Left lung (tissue), 10 donors: ENCODE results near the gene SMCHD1. TPM values are rescaled to one million over a fixed set of nuclear protein-coding genes. Genes with fewer than 3 reads are reported as not detected.
"Not testable (repeated sequence)": the region's sequence is repeated elsewhere in the genome, so short reads cannot be mapped to it uniquely, and the experiment has no call there.

Source experiments
- ATAC-seq: fragments of 200-7000 bp; cut with Tn5 transposase; one replicate; pipeline ENCODE4 v1.9.1; 2020; ENCODE audit warnings: moderate library complexity
- DNase-seq, 4 donors: peaks; one replicate each; pipeline ENCODE4 v3.0.0-alpha.2; 2013 to 2020
- H3K27ac ChIP-seq, 2 donors: fragments of 200-600 bp; sonication (generic) in 1 of 2; one replicate each; pipeline versions ENCODE4 v1.5.0 to v1.8.0; 2020 to 2021
- H3K27me3 ChIP-seq, 2 donors: fragments of 200-600 bp; sonication (generic) in 1 of 2; one replicate each; pipeline versions ENCODE4 v1.5.0 to v1.8.0; 2020 to 2021
- H3K36me3 ChIP-seq, 2 donors: fragments of 200-600 bp; sonication (generic) in 1 of 2; one replicate each; pipeline versions ENCODE4 v1.5.0 to v1.8.0; 2020 to 2021
- H3K4me1 ChIP-seq, 2 donors: fragments of 200-600 bp; one replicate each; pipeline ENCODE4 v1.8.0; 2021
- H3K4me3 ChIP-seq, 2 donors: fragments of 200-600 bp; sonication (generic) in 1 of 2; one replicate each; pipeline versions ENCODE4 v1.5.0 to v1.8.0; 2020 to 2021; ENCODE audit warnings: mild to moderate bottlenecking in 1 of 2
- H3K9me3 ChIP-seq, 2 donors: fragments of 200-600 bp; sonication (generic) in 1 of 2; one replicate each; pipeline versions ENCODE4 v1.5.0 to v1.8.0; 2020 to 2021
- CTCF ChIP-seq, 2 donors: fragments of 200-600 bp; sonication (generic) in 1 of 2; IDR thresholded peaks; one replicate each; pipeline versions ENCODE4 v1.5.0 to v1.8.0; 2021; ENCODE audit warnings: antibody characterized with exemption in 2 of 2
- intact Hi-C, 2 donors: fragments of 100-400 bp; cut with DNase I; formaldehyde crosslinking; loops; one replicate each; pipeline versions ENCODE4 v1.11.2 to v1.14.2; 2022
- polyA plus RNA-seq, 6 donors: library from polyadenylated mRNA; unstranded; fragments of 120-200 nt; gene quantifications; one replicate each; pipeline ENCODE4 v1.2.1, GENCODE V29; 2013; ENCODE audit not compliant: insufficient read length in 6 of 6
- total RNA-seq, 2 donors: library from RNA; stranded (reverse); fragmentation: NEBNext Ultra II Directional; extraction: Animal tissue kit (Norgen Biotek cat#: 25700); gene quantifications; one replicate each; pipeline ENCODE4 v1.2.1, GENCODE V29; 2021
- donor health status: DM: no; HTN: yes; CAD: no.
- donor health status: DM: no; HTN: no; CAD: no.

SMCHD1 gene
- total and polyA plus RNA-seq, 8 donors, result 42.3 to 83.1 (median 72.2) TPM

- H3K9me3 ChIP-seq, result no peaks in the 10 kb centered on the region
- peaks cover 34 to 60% of the 10 kb centered on the region in 2 donors for H3K27me3 ChIP-seq
- intact Hi-C loops, result no loop called here
- peaks cover 5 to 54% of the 10 kb centered on the region in 2 donors for H3K4me1 ChIP-seq
- peak; percentile 37 for ATAC-seq
- TF ChIP-seq CTCF (IDR thresholded peaks at IDR 0.05), result no peak
- peak overlapping the region; percentile 70 to 91 for H3K27ac ChIP-seq
- peak overlapping the region; percentile 30 to 73 for H3K4me3 ChIP-seq
- DNase-seq, result peak; percentile 17 to 88 (median 36)
- H3K36me3 ChIP-seq, result peaks cover 0 to 4% of the 10 kb centered on the region in 2 donors
Observed at GRCh38 chr18:2847317-2848246, 192.1 kb downstream of the SMCHD1 start.

GRCh38 chr18:2848247-2849246, 193.0 kb downstream of the SMCHD1 start:
- peak overlapping the region; percentile 30 to 73 for H3K4me3 ChIP-seq
- peak overlapping the region; percentile 70 to 91 for H3K27ac ChIP-seq

GRCh38 chr18:2850816-2851215, 195.3 kb downstream of the SMCHD1 start:
- intact Hi-C loops, result no loop called here
- Histone ChIP-seq H3K4me1 (peaks cover 5 to 66% of the 10 kb centered on the region in 2 donors), H3K4me3 (no peak overlapping the region), H3K9me3 (no peaks in the 10 kb centered on the region), H3K27ac (no peak overlapping the region), H3K36me3 (peaks cover 0 to 22% of the 10 kb centered on the region in 2 donors), H3K27me3 (peaks cover 34 to 44% of the 10 kb centered on the region in 2 donors)
- no peak for DNase-seq
- TF ChIP-seq CTCF (IDR thresholded peaks at IDR 0.05), result no peak
- ATAC-seq, result no peak

More at GRCh38 chr18:2848247-2849246, 193.0 kb downstream of the SMCHD1 start:
- TF ChIP-seq CTCF (IDR thresholded peaks at IDR 0.05), result no peak
- Histone ChIP-seq H3K36me3 (peaks cover 0 to 14% of the 10 kb centered on the region in 2 donors), H3K27me3 (peaks cover 34 to 60% of the 10 kb centered on the region in 2 donors), H3K4me1 (peaks cover 5 to 56% of the 10 kb centered on the region in 2 donors), H3K9me3 (no peaks in the 10 kb centered on the region)
- DNase-seq, result no peak
- intact Hi-C loops, result no loop called here
- ATAC-seq, result no peak

GRCh38 chr18:2851771-2852170, 196.2 kb downstream of the SMCHD1 start:
- Histone ChIP-seq H3K36me3 (peaks cover 0 to 22% of the 10 kb centered on the region in 2 donors), H3K9me3 (no peaks in the 10 kb centered on the region), H3K27ac (no peak overlapping the region), H3K4me1 (peaks cover 5 to 66% of the 10 kb centered on the region in 2 donors), H3K4me3 (no peak overlapping the region), H3K27me3 (peaks cover 26 to 35% of the 10 kb centered on the region in 2 donors)
- ATAC-seq (no peak), DNase-seq (no peak)
- no peak for TF ChIP-seq CTCF (IDR thresholded peaks at IDR 0.05)
- intact Hi-C loops, result no loop called here

- H3K27ac ChIP-seq, H3K4me3 ChIP-seq, H3K9me3 ChIP-seq, intact Hi-C loops, DNase-seq, ATAC-seq: not testable (repeated sequence)
- Histone ChIP-seq H3K27me3 (peaks cover 22 to 28% of the 10 kb centered on the region in 2 donors), H3K4me1 (peaks cover 5 to 66% of the 10 kb centered on the region in 2 donors), H3K36me3 (peaks cover 0 to 22% of the 10 kb centered on the region in 2 donors)
Observed at GRCh38 chr18:2852460-2852859, 196.9 kb downstream of the SMCHD1 start.
